ENCODE results near the gene THRAP3.
"Not testable (repeated sequence)": the region's sequence is repeated elsewhere in the genome, so short reads cannot be mapped to it uniquely, and the experiment has no call there.

THRAP3 gene

GRCh38 chr1:36208978-36209703 lies 15.1 kb upstream of the THRAP3 start:
- TF ChIP-seq TAF1 (IDR thresholded peaks at IDR 0.05; ENCODE audit: borderline replicate concordance, low read depth, low read length): no peak
- TF ChIP-seq POLR2AphosphoS5 (IDR thresholded peaks at IDR 0.05; ENCODE audit: low read depth, low read length): no peak
- TF ChIP-seq POLR2A (IDR thresholded peaks at IDR 0.05; ENCODE audit: low read depth, low read length): no peak
- DNase-seq (ENCODE audit: insufficient read length): no peak
- FAIRE-seq: no peak

GRCh38 chr1:36211307-36211706 lies 12.9 kb upstream of the THRAP3 start:
- TF ChIP-seq POLR2A (IDR thresholded peaks at IDR 0.05; ENCODE audit: low read depth, low read length): no peak
- TF ChIP-seq TAF1 (IDR thresholded peaks at IDR 0.05; ENCODE audit: borderline replicate concordance, low read depth, low read length): no peak
- FAIRE-seq (no peak), DNase-seq (ENCODE audit: insufficient read length) (no peak)

DNA sequence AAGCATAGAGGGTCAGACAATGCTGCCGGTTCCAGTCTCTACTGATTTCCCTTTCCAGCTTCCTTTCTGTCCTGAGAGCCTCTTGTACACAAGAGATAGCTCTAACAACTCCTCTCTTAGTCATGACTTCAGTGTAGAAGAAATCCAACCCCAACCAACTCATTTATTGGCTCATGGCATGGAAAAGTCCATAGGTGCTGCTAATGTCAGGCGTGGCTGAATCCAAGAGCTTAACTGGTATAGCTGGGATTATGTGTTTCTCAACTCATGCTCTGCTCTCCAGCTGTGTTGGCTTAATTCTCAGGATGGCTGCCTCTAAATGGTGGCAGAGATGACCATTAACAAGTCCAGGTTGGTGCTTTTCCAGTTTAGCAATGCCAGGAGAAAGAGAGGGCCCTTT lies 12.4 kb upstream of the THRAP3 start:
- TF ChIP-seq TAF1 (IDR thresholded peaks at IDR 0.05; ENCODE audit: borderline replicate concordance, low read depth, low read length) (no peak), POLR2AphosphoS5 (IDR thresholded peaks at IDR 0.05; ENCODE audit: low read depth, low read length) (no peak), POLR2A (IDR thresholded peaks at IDR 0.05; ENCODE audit: low read depth, low read length) (no peak)
- FAIRE-seq (no peak), DNase-seq (ENCODE audit: insufficient read length) (no peak)

- TF ChIP-seq POLR2A (IDR thresholded peaks at IDR 0.05; ENCODE audit: low read depth, low read length) (no peak), TAF1 (IDR thresholded peaks at IDR 0.05; ENCODE audit: borderline replicate concordance, low read depth, low read length) (no peak), POLR2AphosphoS5 (IDR thresholded peaks at IDR 0.05; ENCODE audit: low read depth, low read length) (no peak)
- FAIRE-seq (no peak), DNase-seq (ENCODE audit: insufficient read length) (no peak)
Measured at GRCh38 chr1:36212782-36213181, 11.5 kb upstream of the THRAP3 start.

DNA sequence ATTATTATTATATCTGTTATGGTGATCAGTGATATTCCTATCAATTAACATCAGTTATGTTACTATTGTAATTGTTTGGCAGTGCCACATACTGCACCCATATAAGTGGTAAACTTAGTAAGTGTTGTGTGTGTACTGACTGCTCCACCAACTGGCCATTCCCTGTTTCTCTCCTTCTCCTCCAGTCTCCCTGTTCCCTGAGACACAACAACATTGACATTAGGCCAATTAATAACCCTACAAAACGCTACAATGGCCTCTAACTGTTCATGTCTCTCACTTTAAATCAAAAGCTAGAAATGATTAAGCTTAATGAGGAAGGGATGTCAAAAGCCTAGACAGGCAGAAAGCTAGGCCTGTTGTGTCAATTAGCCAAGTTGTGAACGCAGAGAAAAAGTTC lies 6.6 kb upstream of the THRAP3 start:
- TF ChIP-seq TAF1 (IDR thresholded peaks at IDR 0.05; ENCODE audit: borderline replicate concordance, low read depth, low read length) (no peak), POLR2A (IDR thresholded peaks at IDR 0.05; ENCODE audit: low read depth, low read length) (no peak), POLR2AphosphoS5 (IDR thresholded peaks at IDR 0.05; ENCODE audit: low read depth, low read length) (no peak)
- DNase-seq (ENCODE audit: insufficient read length) (no peak), FAIRE-seq (no peak)

- FAIRE-seq; DNase-seq (ENCODE audit: insufficient read length): not testable (repeated sequence)
Measured at GRCh38 chr1:36221901-36222300, 2.3 kb upstream of the THRAP3 start.

GRCh38 chr1:36222481-36223380 lies 1.5 kb upstream of the THRAP3 start:
- DNase-seq (ENCODE audit: insufficient read length) (no peak), FAIRE-seq (no peak)
- TF ChIP-seq POLR2AphosphoS5 (IDR thresholded peaks at IDR 0.05; ENCODE audit: low read depth, low read length) (no peak), POLR2A (IDR thresholded peaks at IDR 0.05; ENCODE audit: low read depth, low read length) (no peak), TAF1 (IDR thresholded peaks at IDR 0.05; ENCODE audit: borderline replicate concordance, low read depth, low read length) (no peak)

DNA sequence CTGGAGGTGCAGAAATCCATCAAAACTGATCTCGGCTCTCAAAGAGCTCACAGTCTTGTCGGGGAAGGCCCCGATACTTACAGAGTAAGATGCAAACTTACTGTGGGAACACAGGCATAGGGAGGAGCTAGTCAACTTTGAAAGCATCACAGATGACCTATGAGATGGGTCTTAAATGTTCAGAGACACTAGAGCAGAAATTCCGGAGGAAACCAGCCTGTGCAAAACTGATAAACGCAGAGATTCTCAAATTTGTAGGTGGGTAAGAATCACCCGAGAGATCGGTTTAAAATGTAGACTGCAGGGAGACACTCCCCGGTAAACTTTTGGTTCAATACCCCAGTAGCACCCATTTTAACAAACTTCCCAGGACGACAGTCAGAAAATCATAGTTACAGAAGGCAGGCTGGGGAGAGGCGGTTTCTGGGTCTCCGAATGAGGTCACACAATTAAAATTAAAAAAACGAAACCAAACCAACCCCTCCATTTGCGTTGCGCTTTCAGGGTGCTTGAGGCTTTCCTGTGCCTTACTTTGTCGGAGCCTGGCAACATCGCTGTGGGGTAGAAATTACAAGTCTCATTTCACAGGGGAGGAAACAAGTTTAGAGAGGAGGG lies 755 bp upstream of the THRAP3 start:
- FAIRE-seq (peak; percentile 65), DNase-seq (ENCODE audit: insufficient read length) (peak; percentile 39)
- TF ChIP-seq POLR2A (IDR thresholded peaks at IDR 0.05; ENCODE audit: low read depth, low read length) (no peak), POLR2AphosphoS5 (IDR thresholded peaks at IDR 0.05; ENCODE audit: low read depth, low read length) (no peak), TAF1 (IDR thresholded peaks at IDR 0.05; ENCODE audit: borderline replicate concordance, low read depth, low read length) (no peak)

- peak; percentile 79 for DNase-seq (ENCODE audit: insufficient read length)
- peak; percentile 40 for FAIRE-seq
- TF ChIP-seq POLR2A (IDR thresholded peaks at IDR 0.05; ENCODE audit: low read depth, low read length): peak; percentile 42; the same call in 1 of the 2 replicates
- peak; percentile 53; the same call in 1 of the 2 replicates for TF ChIP-seq POLR2AphosphoS5 (IDR thresholded peaks at IDR 0.05; ENCODE audit: low read depth, low read length)
- TF ChIP-seq TAF1 (IDR thresholded peaks at IDR 0.05; ENCODE audit: borderline replicate concordance, low read depth, low read length): no peak
Measured at GRCh38 chr1:36224537-36225282, 467 bp downstream of the THRAP3 start.

- DNase-seq (ENCODE audit: insufficient read length) (no peak), FAIRE-seq (no peak)
- TF ChIP-seq POLR2A (IDR thresholded peaks at IDR 0.05; ENCODE audit: low read depth, low read length) (no peak), POLR2AphosphoS5 (IDR thresholded peaks at IDR 0.05; ENCODE audit: low read depth, low read length) (no peak), TAF1 (IDR thresholded peaks at IDR 0.05; ENCODE audit: borderline replicate concordance, low read depth, low read length) (no peak)
Measured at GRCh38 chr1:36225283-36225899, 1.1 kb downstream of the THRAP3 start.

DNA sequence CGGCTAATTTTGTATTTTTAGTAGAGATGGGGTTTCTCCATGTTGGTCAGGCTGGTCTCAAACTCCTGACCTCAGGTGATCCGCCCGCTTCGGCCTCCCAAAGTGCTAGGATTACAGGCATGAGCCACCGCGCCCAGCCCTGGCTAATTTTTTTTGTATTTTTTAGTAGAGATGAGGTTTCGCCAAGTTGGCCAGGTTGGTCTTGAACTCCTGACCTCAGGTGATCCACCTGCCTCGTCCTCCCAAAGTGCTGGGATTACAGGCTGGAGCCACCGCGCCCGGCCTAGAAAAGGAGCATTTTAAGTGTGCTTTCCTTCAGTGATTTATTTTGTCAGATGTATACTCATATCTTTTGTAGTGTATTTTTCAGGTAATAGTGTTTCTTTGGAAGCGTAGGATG lies 6.0 kb downstream of the THRAP3 start:
- not testable (repeated sequence) for DNase-seq (ENCODE audit: insufficient read length); FAIRE-seq

Data from GM12892 (cell line).